Gastrocnemius medialis (tissue), 4 donors: ENCODE data around the gene TADA1.

Experiments
- CTCF ChIP-seq, 5 experiments: fragments of 450-650 bp in 3 of 5; fragments of 200-600 bp in 2 of 5; sonication (generic) in 2 of 5; IDR thresholded peaks in 4 of 5; conservative IDR thresholded peaks in 1 of 5; 1 replicate in 4 of 5; 2 replicates in 1 of 5; pipeline ENCODE4 v1.5.1; 2016 to 2019; ENCODE audit warnings: antibody characterized with exemption in 5 of 5, mild to moderate bottlenecking in 3 of 5, moderate library complexity in 3 of 5
- POLR2A ChIP-seq, 2 donors: fragments of 450-650 bp; IDR thresholded peaks; one replicate each; pipeline ENCODE4 v1.6.1; 2017; ENCODE audit warnings: antibody characterized with exemption in 2 of 2, mild to moderate bottlenecking in 2 of 2, moderate library complexity in 2 of 2

- TF ChIP-seq CTCF (IDR thresholded peaks at IDR 0.05 in 4 of 5, conservative IDR thresholded peaks at IDR 0.05 in 1 of 5) (no peak), POLR2A (IDR thresholded peaks at IDR 0.05) (no peak)
Measured at GRCh38 chr1:166924823-166925541, 48.9 kb upstream of the TADA1 start.
